DMS 273 (cell line): Measurements from ENCODE around the gene PAPOLB.
"Not testable (repeated sequence)": the region's sequence is repeated elsewhere in the genome, so short reads cannot be mapped to it uniquely, and the experiment has no call there.

Source experiments
- DNase-seq: peaks from one replicate; lab custom pipeline; 2025; ENCODE audit not compliant: unreplicated experiment; lab: John Stamatoyannopoulos, UW

Gene PAPOLB

GRCh38 chr7:4861673-4862072 lies at the start of gene PAPOLB:
TSS of gene PAPOLB (minus strand) at chr7:4862030. CDS start at chr7:4861810, 220 bp downstream.
- DNase-seq: no peak

GRCh38 chr7:4911111-4911828 lies 49.4 kb upstream of the PAPOLB start:
- DNase-seq: no peak

- peak; percentile 26 for DNase-seq
Observed at GRCh38 chr7:4906682-4907081, 44.9 kb upstream of the PAPOLB start.

- no peak for DNase-seq
Observed at GRCh38 chr7:4905171-4905570, 43.3 kb upstream of the PAPOLB start.

- no peak for DNase-seq
Observed at GRCh38 chr7:4904346-4904745, 42.5 kb upstream of the PAPOLB start.

GRCh38 chr7:4895766-4896165 lies 33.9 kb upstream of the PAPOLB start:
- DNase-seq: no peak

GRCh38 chr7:4894482-4894881 lies 32.7 kb upstream of the PAPOLB start:
- no peak for DNase-seq

- DNase-seq: no peak
Observed at GRCh38 chr7:4893929-4894475, 32.2 kb upstream of the PAPOLB start.

- DNase-seq: not testable (repeated sequence)
Observed at GRCh38 chr7:4893188-4893587, 31.4 kb upstream of the PAPOLB start.

- not testable (repeated sequence) for DNase-seq
Observed at GRCh38 chr7:4891522-4891921, 29.7 kb upstream of the PAPOLB start.

- DNase-seq: no peak
Observed at GRCh38 chr7:4889682-4890081, 27.9 kb upstream of the PAPOLB start.

- no peak for DNase-seq
Observed at GRCh38 chr7:4888161-4888560, 26.3 kb upstream of the PAPOLB start.

GRCh38 chr7:4886671-4887070 lies 24.8 kb upstream of the PAPOLB start:
- DNase-seq: no peak

GRCh38 chr7:4885317-4885807 lies 23.5 kb upstream of the PAPOLB start:
- DNase-seq: no peak

GRCh38 chr7:4884164-4884563 lies 22.3 kb upstream of the PAPOLB start:
- no peak for DNase-seq

- DNase-seq: peak; percentile 98
Observed at GRCh38 chr7:4883372-4884144, 21.7 kb upstream of the PAPOLB start, which contains the start of gene RADIL. TSS of gene RADIL (minus strand) at chr7:4883716. CDS start at chr7:4878139, 5,577 bp downstream.

- no peak for DNase-seq
Observed at GRCh38 chr7:4883033-4883371, 21.2 kb upstream of the PAPOLB start.

GRCh38 chr7:4882169-4883032 lies 20.6 kb upstream of the PAPOLB start:
- DNase-seq: peak; percentile 73

GRCh38 chr7:4880218-4880617 lies 18.4 kb upstream of the PAPOLB start:
- no peak for DNase-seq

GRCh38 chr7:4879396-4880081 lies 17.7 kb upstream of the PAPOLB start:
- DNase-seq: no peak
